ENCODE measurements around the gene ZNF19. TPM values are rescaled to one million over a fixed set of nuclear protein-coding genes. Genes with fewer than 3 reads are reported as not detected.
A peak's percentile ranks its signal among the peaks of the same experiment; 100 is the strongest.

The ZNF19 gene
- total RNA-seq, 2 donors from 2014 or later = 3.5 to 4.1 TPM

DNA sequence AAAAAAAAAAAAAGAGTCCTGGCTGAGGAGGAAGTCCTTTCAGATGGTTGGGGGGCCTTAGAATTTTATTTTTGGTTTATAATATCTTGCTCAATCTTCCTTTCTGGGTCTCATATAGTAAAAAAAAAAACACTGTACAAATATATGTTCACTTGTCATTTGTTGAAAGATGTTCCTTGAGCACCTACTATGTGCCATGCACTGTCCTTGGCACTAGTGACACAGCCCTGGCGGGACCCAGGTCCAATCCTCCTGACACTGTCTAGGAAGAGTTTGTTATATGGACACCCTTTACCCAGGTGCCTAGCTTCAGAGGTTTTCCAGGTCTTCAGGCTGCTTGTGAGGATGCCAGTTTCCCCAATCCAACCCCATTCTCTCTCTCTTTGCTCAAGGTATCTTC lies 39.1 kb upstream of the ZNF19 start:
- Histone ChIP-seq H3K27me3 (no peaks in the 10 kb centered on the region), H3K4me1 (no peaks in the 10 kb centered on the region), H3K36me3 (no peaks in the 10 kb centered on the region), H3K9me3 (no peaks in the 10 kb centered on the region), H3K9ac (ENCODE audit: low read depth in 2 of 2, low read length in 2 of 2) (no peak overlapping the region), H3K4me3 (no peak overlapping the region), H3K27ac (no peak overlapping the region)
- intact Hi-C loops (cut with DNase I) = no loop called here
- no peak for DNase-seq
- TF ChIP-seq, protein P1, sequence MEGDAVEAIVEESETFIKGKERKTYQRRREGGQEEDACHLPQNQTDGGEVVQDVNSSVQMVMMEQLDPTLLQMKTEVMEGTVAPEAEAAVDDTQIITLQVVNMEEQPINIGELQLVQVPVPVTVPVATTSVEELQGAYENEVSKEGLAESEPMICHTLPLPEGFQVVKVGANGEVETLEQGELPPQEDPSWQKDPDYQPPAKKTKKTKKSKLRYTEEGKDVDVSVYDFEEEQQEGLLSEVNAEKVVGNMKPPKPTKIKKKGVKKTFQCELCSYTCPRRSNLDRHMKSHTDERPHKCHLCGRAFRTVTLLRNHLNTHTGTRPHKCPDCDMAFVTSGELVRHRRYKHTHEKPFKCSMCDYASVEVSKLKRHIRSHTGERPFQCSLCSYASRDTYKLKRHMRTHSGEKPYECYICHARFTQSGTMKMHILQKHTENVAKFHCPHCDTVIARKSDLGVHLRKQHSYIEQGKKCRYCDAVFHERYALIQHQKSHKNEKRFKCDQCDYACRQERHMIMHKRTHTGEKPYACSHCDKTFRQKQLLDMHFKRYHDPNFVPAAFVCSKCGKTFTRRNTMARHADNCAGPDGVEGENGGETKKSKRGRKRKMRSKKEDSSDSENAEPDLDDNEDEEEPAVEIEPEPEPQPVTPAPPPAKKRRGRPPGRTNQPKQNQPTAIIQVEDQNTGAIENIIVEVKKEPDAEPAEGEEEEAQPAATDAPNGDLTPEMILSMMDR (IDR thresholded peaks at IDR 0.05) = no peak

- Histone ChIP-seq H3K4me3 (no peak within 1 kb of the TSS), H3K36me3 (no peaks in the 10 kb centered on the region), H3K27ac (no peak within 1 kb of the TSS), H3K9ac (ENCODE audit: low read depth in 2 of 2, low read length in 2 of 2) (no peak within 1 kb of the TSS), H3K27me3 (no peaks in the 10 kb centered on the region), H3K9me3 (no peaks in the 10 kb centered on the region), H3K4me1 (no peaks in the 10 kb centered on the region)
- intact Hi-C loops (cut with DNase I) = no loop called here
- no peak for DNase-seq
- TF ChIP-seq, protein P1 (IDR thresholded peaks at IDR 0.05) = no peak
Measured at GRCh38 chr16:71526111-71526631, 37.0 kb upstream of the ZNF19 start, which contains the start of gene CHST4. CHST4 (plus strand) TSS chr16:71526426; CDS start chr16:71536678, 10,252 bp downstream.

DNA sequence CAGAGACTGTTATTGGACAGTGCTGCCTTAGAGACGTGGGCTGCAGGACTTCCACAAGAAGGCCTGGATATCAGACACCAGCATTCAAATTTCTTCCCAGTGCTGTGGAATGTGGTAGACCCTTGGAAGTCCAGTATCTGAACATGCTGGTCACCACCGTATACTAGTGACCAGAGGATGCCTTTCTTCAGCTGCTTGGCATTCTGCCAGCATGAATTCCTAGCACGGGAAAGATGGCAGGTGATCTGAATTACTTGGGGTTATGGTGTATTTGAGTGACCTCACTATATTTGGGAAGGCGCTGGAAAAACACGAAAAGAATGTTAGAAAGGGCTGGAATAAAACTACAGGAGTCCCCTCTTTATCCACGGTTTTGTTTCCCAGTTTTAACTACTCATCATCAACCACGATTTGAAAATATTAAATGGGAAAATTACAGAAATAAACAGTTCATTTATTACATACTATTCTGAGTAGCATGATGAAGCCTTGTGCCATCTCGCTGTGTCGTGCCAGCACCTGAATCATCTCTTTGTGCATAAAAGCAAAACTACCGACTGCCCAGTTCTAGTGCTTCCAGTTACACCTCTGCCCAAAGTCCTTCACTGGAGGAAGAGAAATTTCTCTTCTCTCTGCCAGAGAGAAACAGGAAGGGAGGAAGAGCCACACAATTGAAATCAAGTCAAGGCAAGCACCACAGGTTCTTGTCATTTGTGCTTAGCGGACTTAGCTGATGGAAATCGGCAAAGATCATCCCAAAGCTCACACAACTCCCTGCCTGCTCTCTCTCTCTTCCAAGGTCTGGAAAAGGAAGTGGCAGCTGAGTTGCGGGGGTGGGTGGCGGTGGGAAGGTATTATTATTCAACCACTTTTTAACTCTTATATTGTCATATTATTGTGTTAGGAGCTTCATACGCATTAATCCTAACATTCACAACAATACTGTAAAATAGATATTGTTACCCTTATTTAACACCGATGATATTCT lies 35.7 kb upstream of the ZNF19 start:
- Histone ChIP-seq H3K4me1 (no peaks in the 10 kb centered on the region), H3K27ac (no peak overlapping the region), H3K9me3 (no peaks in the 10 kb centered on the region), H3K4me3 (no peak overlapping the region), H3K36me3 (no peaks in the 10 kb centered on the region), H3K9ac (ENCODE audit: low read depth in 2 of 2, low read length in 2 of 2) (no peak overlapping the region), H3K27me3 (no peaks in the 10 kb centered on the region)
- TF ChIP-seq, protein P1 (IDR thresholded peaks at IDR 0.05) = no peak
- intact Hi-C loops (cut with DNase I) = no loop called here
- no peak for DNase-seq

DNA sequence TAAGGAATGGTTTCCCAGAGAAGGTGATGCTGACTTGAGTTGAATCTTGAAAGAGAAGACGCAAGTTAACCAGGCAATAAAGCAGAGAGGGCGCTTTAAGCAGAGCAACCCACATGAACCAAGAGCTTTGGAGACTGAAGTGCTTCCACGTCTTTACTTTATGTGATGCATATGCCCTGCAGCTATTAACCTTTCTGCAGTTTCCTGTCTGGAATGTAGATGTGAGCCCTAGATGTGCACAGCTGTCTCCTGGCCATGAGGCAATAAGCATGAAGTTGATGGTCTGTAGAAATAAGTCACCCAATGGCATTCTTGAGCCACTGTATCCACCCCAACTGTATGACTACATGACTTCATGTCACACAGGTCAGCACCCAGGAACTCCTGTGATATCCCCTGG lies 31.4 kb upstream of the ZNF19 start:
- Histone ChIP-seq H3K36me3 (no peaks in the 10 kb centered on the region), H3K9me3 (no peaks in the 10 kb centered on the region), H3K4me3 (no peak overlapping the region), H3K27me3 (no peaks in the 10 kb centered on the region), H3K27ac (no peak overlapping the region), H3K4me1 (no peaks in the 10 kb centered on the region), H3K9ac (ENCODE audit: low read depth in 2 of 2, low read length in 2 of 2) (no peak overlapping the region)
- no peak for DNase-seq
- intact Hi-C loops (cut with DNase I) = no loop called here
- TF ChIP-seq, protein P1 (IDR thresholded peaks at IDR 0.05) = no peak

GRCh38 chr16:71515026-71515425 lies 25.9 kb upstream of the ZNF19 start:
- Histone ChIP-seq H3K36me3 (no peaks in the 10 kb centered on the region), H3K27ac (no peak overlapping the region), H3K27me3 (no peaks in the 10 kb centered on the region), H3K9ac (ENCODE audit: low read depth in 2 of 2, low read length in 2 of 2) (no peak overlapping the region), H3K4me1 (no peaks in the 10 kb centered on the region), H3K4me3 (no peak overlapping the region), H3K9me3 (no peaks in the 10 kb centered on the region)
- TF ChIP-seq, protein P1 (IDR thresholded peaks at IDR 0.05) = no peak
- intact Hi-C loops (cut with DNase I) = no loop called here
- peak; percentile 23 for DNase-seq

All from colonic mucosa (tissue), 4 donors.